GM12892 (cell line): ENCODE data around the gene FILIP1L.

Source experiments
- POLR2A ChIP-seq: IDR thresholded peaks from 2 replicates; pipeline ENCODE4 v1.6.1; 2011; ENCODE audit warnings: low read depth, low read length, control low read depth
- POLR2AphosphoS5 ChIP-seq: IDR thresholded peaks from 2 replicates; pipeline ENCODE4 v1.6.1; 2011; ENCODE audit warnings: low read depth, low read length, control low read depth
- TAF1 ChIP-seq: IDR thresholded peaks from 2 replicates; pipeline ENCODE4 v1.6.1; 2011; ENCODE audit warnings: low read depth, mild to moderate bottlenecking, control low read depth, low read length, borderline replicate concordance

GRCh38 chr3:99915906-99916432 lies 198.3 kb downstream of the FILIP1L start:
- TF ChIP-seq POLR2A (no peak), TAF1 (no peak), POLR2AphosphoS5 (no peak)
